SK-N-SH (cell line): ENCODE results near the gene BEST3. TPM values are rescaled to one million over a fixed set of nuclear protein-coding genes. Genes with fewer than 3 reads are reported as not detected.

ENCODE experiments used
- CTCF ChIA-PET: fragments of 300-600, 350-600 bp; formaldehyde crosslinking; extraction: SDS; loops from one replicate; lab custom pipeline; 2021; lab: Yijun Ruan, JAX
- POLR2A ChIA-PET: fragments of 350-600 bp; sonication (Branson Sonifier 250); formaldehyde crosslinking; extraction: SDS; loops from one replicate; lab custom pipeline; 2020; ENCODE audit warnings: antibody characterized with exemption, inconsistent platforms; lab: Yijun Ruan, JAX
- DNase-seq: peaks from one replicate; pipeline ENCODE4 v3.0.0; 2012
- H2AFZ ChIP-seq: fragments of 200-600 bp; sonication (generic); 2 replicates; pipeline ENCODE4 v1.8.1; 2016; ENCODE audit warnings: antibody characterized with exemption, mild to moderate bottlenecking, low read depth
- H3F3A ChIP-seq: fragments of 200-600 bp; sonication (generic); replicated peaks from 2 replicates; pipeline ENCODE3; 2016; ENCODE audit warnings: antibody characterized with exemption, mild to moderate bottlenecking; ENCODE audit not compliant: insufficient read depth
- H3K27ac ChIP-seq, 2 experiments: fragments of 200-500 bp in 1 of 2; fragments of 200-600 bp in 1 of 2; sonication (Bioruptor generic) in 1 of 2; sonication (generic), shearing (Covaris generic) in 1 of 2; 2 replicates each; pipeline versions ENCODE4 v1.5.1 to v1.6.1; 2014 to 2016; ENCODE audit warnings: low read depth in 2 of 2, inconsistent platforms in 1 of 2, low read length in 1 of 2, mild to moderate bottlenecking in 1 of 2, mixed read lengths in 1 of 2
- H3K27me3 ChIP-seq: fragments of 200-600 bp; sonication (generic), shearing (Covaris generic); 2 replicates; pipeline ENCODE4 v1.6.1; 2016; ENCODE audit warnings: mixed run types; ENCODE audit not compliant: insufficient read depth
- H3K36me3 ChIP-seq, 2 experiments: fragments of 200-500 bp in 1 of 2; fragments of 200-600 bp in 1 of 2; sonication (Bioruptor generic) in 1 of 2; sonication (generic) in 1 of 2; replicated peaks in 1 of 2; 2 replicates each; pipeline versions ENCODE3 to v1.5.1; 2014 to 2016; ENCODE audit warnings: low read length in 1 of 2, mild to moderate bottlenecking in 1 of 2; ENCODE audit not compliant: insufficient read depth in 2 of 2, control insufficient read depth in 1 of 2
- H3K4me1 ChIP-seq, 2 experiments: fragments of 200-500 bp in 1 of 2; fragments of 200-600 bp in 1 of 2; sonication (Bioruptor generic) in 1 of 2; sonication (generic), shearing (Covaris generic) in 1 of 2; 2 replicates each; pipeline versions ENCODE4 v1.5.1 to v1.6.1; 2014 to 2016; ENCODE audit warnings: low read depth in 1 of 2, low read length in 1 of 2, mixed run types in 1 of 2; ENCODE audit not compliant: insufficient read depth in 2 of 2, control insufficient read depth in 1 of 2
- H3K4me2 ChIP-seq: fragments of 200-600 bp; sonication (generic), shearing (Covaris generic); 2 replicates; pipeline ENCODE4 v1.6.1; 2017; ENCODE audit warnings: mixed run types
- H3K4me3 ChIP-seq, 2 experiments: fragments of 200-500 bp in 1 of 2; fragments of 200-600 bp in 1 of 2; sonication (Bioruptor generic) in 1 of 2; sonication (generic), shearing (Covaris generic) in 1 of 2; 2 replicates each; pipeline versions ENCODE4 v1.5.1 to v1.8.1; 2014 to 2016; ENCODE audit warnings: low read depth in 2 of 2, inconsistent platforms in 1 of 2, low read length in 1 of 2, mild to moderate bottlenecking in 1 of 2, mixed read lengths in 1 of 2, moderate library complexity in 1 of 2
- H3K79me2 ChIP-seq: fragments of 200-600 bp; sonication (generic); 2 replicates; pipeline ENCODE4 v1.8.1; 2017; ENCODE audit warnings: mild to moderate bottlenecking; ENCODE audit not compliant: insufficient read depth
- H3K9ac ChIP-seq: fragments of 200-600 bp; sonication (generic); 2 replicates; pipeline ENCODE4 v1.6.1; 2017; ENCODE audit warnings: mixed run types
- H3K9me2 ChIP-seq: fragments of 200-600 bp; sonication (generic); 2 replicates; pipeline ENCODE4 v1.6.1; 2017; ENCODE audit warnings: mixed run types
- H3K9me3 ChIP-seq: fragments of 200-600 bp; sonication (generic); 2 replicates; pipeline ENCODE4 v1.6.1; 2017; ENCODE audit warnings: mixed run types, mild to moderate bottlenecking, moderate library complexity
- H4K20me1 ChIP-seq: fragments of 200-600 bp; sonication (generic); 2 replicates; pipeline ENCODE4 v1.6.1; 2017; ENCODE audit warnings: mild to moderate bottlenecking, mixed run types; ENCODE audit not compliant: insufficient read depth
- CHD2 ChIP-seq: fragments of 150-350 bp; IDR thresholded peaks from 2 replicates; pipeline ENCODE4 v1.6.1; 2018; ENCODE audit warnings: low read length; ENCODE audit not compliant: partially characterized antibody
- EZH2phosphoT487 ChIP-seq: fragments of 200-600 bp; sonication (generic); IDR thresholded peaks from 2 replicates; pipeline ENCODE4 v1.6.1; 2017; ENCODE audit warnings: low read depth, mixed run types, mild to moderate bottlenecking, antibody characterized with exemption, moderate library complexity, borderline replicate concordance
- FOXJ3 ChIP-seq: sonication (generic); formaldehyde crosslinking; IDR thresholded peaks from 2 replicates; pipeline ENCODE4 v1.5.1; 2020; ENCODE audit warnings: mild to moderate bottlenecking, missing genetic modification reagents
- FOXM1 ChIP-seq: IDR thresholded peaks from 2 replicates; pipeline ENCODE4 v1.4.0; 2012; ENCODE audit warnings: low read depth, mild to moderate bottlenecking
- NFIC ChIP-seq: IDR thresholded peaks from 2 replicates; pipeline ENCODE4 v1.4.0; 2012; ENCODE audit warnings: borderline replicate concordance
- NRF1 ChIP-seq: IDR thresholded peaks from 2 replicates; pipeline ENCODE4 v1.6.1; 2012; ENCODE audit warnings: low read depth, mild to moderate bottlenecking, low read length
- RFX5 ChIP-seq: IDR thresholded peaks from 2 replicates; pipeline ENCODE4 v1.6.1; 2012; ENCODE audit warnings: mild to moderate bottlenecking, improper control_type of control experiment, low read length
- SIN3A ChIP-seq: IDR thresholded peaks from 2 replicates; pipeline ENCODE4 v1.6.1; 2012; ENCODE audit warnings: low read depth, mild to moderate bottlenecking, low read length, moderate library complexity, borderline replicate concordance
- SMC3 ChIP-seq: IDR thresholded peaks from 2 replicates; pipeline ENCODE4 v1.6.1; 2012; ENCODE audit warnings: low read depth, low read length, improper control_type of control experiment
- TAF1 ChIP-seq: IDR thresholded peaks from 2 replicates; pipeline ENCODE4 v1.6.1; 2012; ENCODE audit warnings: low read depth, mild to moderate bottlenecking, low read length, moderate library complexity, borderline replicate concordance
- YY1 ChIP-seq: IDR thresholded peaks from 2 replicates; pipeline ENCODE4 v1.4.0; 2012; ENCODE audit warnings: low read depth, mild to moderate bottlenecking
- WGBS: methylation state at CpG from one replicate; pipeline ENCODE4 v1.1.6; 2017; ENCODE audit warnings: low lambda C conversion rate; 5-methylcytosine and 5-hydroxymethylcytosine counted together
- polyA plus RNA-seq, 3 experiments: library from polyadenylated mRNA; depleted of rRNA; stranded (reverse); fragments of >200 nt; gene quantifications; 2 replicates each; pipeline ENCODE4 v1.2.3, GENCODE V29; 2012
- TF ChIP-seq, protein P1 (sequence below): IDR thresholded peaks from 2 replicates; pipeline ENCODE4 v1.4.0; 2012; ENCODE audit warnings: low read depth, borderline replicate concordance
- TF ChIP-seq, protein P2 (sequence below): fragments of 200-600 bp; sonication (generic); IDR thresholded peaks from 2 replicates; pipeline ENCODE4 v1.6.1; 2017; ENCODE audit warnings: antibody characterized with exemption, mild to moderate bottlenecking, moderate library complexity
- TF ChIP-seq, protein P3 (sequence below): fragments of 150-350 bp; IDR thresholded peaks from 2 replicates; pipeline ENCODE4 v1.6.1; 2017; ENCODE audit warnings: antibody characterized with exemption, low read length, low read depth, borderline replicate concordance
- TF ChIP-seq, protein P4 (sequence below): IDR thresholded peaks from 2 replicates; pipeline ENCODE4 v1.4.0; 2012; ENCODE audit warnings: low read depth, borderline replicate concordance

BEST3 gene
- polyA plus RNA-seq, 1 of the 3 experiments (the other 2 are of a cell fraction) = 0.48 TPM

DNA sequence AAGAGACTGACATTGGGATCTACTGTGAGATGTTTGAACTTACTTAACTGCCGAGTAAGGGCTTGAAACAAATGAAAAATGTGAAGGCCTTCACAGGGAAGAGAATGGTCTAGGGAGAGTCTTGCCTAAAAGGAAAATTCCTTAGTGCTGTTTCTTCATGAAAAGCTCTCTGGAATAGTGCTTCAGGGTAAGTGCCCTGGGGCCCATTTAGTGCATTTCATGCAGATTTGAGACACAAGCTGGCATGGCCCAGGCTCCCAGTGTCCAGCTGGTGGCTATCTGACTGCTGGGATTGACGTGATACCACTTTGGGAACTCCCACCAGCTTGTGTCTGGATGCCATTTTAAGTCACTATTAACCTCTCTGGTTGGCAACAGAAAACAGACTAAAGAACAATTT lies 26.9 kb downstream of the BEST3 start (continued):
- TF ChIP-seq, protein P1, sequence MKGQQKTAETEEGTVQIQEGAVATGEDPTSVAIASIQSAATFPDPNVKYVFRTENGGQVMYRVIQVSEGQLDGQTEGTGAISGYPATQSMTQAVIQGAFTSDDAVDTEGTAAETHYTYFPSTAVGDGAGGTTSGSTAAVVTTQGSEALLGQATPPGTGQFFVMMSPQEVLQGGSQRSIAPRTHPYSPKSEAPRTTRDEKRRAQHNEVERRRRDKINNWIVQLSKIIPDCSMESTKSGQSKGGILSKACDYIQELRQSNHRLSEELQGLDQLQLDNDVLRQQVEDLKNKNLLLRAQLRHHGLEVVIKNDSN = no peak
- TF ChIP-seq NFIC = no peak
- no peak for TF ChIP-seq SIN3A
- TF ChIP-seq CHD2 = no peak
- no peak for TF ChIP-seq FOXJ3 (CRISPR knock-in tag)
- no peak for TF ChIP-seq EZH2phosphoT487
- TF ChIP-seq YY1 = no peak
- TF ChIP-seq TAF1 = no peak
- TF ChIP-seq, protein P2, sequence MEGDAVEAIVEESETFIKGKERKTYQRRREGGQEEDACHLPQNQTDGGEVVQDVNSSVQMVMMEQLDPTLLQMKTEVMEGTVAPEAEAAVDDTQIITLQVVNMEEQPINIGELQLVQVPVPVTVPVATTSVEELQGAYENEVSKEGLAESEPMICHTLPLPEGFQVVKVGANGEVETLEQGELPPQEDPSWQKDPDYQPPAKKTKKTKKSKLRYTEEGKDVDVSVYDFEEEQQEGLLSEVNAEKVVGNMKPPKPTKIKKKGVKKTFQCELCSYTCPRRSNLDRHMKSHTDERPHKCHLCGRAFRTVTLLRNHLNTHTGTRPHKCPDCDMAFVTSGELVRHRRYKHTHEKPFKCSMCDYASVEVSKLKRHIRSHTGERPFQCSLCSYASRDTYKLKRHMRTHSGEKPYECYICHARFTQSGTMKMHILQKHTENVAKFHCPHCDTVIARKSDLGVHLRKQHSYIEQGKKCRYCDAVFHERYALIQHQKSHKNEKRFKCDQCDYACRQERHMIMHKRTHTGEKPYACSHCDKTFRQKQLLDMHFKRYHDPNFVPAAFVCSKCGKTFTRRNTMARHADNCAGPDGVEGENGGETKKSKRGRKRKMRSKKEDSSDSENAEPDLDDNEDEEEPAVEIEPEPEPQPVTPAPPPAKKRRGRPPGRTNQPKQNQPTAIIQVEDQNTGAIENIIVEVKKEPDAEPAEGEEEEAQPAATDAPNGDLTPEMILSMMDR = no peak

DNA sequence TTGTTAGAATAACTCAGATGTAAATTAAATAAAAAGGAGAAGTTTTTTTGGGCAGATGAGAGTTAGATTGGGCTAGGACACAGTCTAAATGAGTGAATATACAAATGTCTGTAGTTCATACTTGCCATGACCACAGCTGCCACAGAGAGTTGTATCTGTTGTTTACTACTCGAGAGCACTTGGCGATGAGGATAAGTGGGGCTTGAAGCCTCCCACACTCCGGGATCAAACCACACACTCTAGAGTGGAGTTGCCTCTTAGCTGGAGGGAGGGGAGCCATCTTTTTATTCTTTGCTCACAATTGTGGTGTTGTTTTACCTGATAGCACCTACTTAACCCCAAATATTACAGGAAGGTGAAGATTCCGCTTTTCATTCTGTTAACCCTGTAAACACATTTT lies 27.5 kb downstream of the BEST3 start:
- Histone ChIP-seq H3K4me2 (no peak overlapping the region), H3K9ac (no peak overlapping the region), H3K79me2 (no peaks in the 10 kb centered on the region), H3K27ac (no peak overlapping the region), H3K36me3 (no peaks in the 10 kb centered on the region), H4K20me1 (no peaks in the 10 kb centered on the region), H3K9me3 (no peaks in the 10 kb centered on the region), H3K9me2 (no peaks in the 10 kb centered on the region), H3F3A (no peaks in the 10 kb centered on the region), H3K27me3 (no peaks in the 10 kb centered on the region), H3K4me3 (no peak overlapping the region), H3K4me1 (no peaks in the 10 kb centered on the region), H2AFZ (no peak overlapping the region)
- TF ChIP-seq RFX5 (no peak), NFIC (no peak), FOXM1 (no peak), SIN3A (no peak), NRF1 (no peak), SMC3 (no peak)
- TF ChIP-seq, protein P3, sequence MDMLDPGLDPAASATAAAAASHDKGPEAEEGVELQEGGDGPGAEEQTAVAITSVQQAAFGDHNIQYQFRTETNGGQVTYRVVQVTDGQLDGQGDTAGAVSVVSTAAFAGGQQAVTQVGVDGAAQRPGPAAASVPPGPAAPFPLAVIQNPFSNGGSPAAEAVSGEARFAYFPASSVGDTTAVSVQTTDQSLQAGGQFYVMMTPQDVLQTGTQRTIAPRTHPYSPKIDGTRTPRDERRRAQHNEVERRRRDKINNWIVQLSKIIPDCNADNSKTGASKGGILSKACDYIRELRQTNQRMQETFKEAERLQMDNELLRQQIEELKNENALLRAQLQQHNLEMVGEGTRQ = no peak
- TF ChIP-seq, protein P4, sequence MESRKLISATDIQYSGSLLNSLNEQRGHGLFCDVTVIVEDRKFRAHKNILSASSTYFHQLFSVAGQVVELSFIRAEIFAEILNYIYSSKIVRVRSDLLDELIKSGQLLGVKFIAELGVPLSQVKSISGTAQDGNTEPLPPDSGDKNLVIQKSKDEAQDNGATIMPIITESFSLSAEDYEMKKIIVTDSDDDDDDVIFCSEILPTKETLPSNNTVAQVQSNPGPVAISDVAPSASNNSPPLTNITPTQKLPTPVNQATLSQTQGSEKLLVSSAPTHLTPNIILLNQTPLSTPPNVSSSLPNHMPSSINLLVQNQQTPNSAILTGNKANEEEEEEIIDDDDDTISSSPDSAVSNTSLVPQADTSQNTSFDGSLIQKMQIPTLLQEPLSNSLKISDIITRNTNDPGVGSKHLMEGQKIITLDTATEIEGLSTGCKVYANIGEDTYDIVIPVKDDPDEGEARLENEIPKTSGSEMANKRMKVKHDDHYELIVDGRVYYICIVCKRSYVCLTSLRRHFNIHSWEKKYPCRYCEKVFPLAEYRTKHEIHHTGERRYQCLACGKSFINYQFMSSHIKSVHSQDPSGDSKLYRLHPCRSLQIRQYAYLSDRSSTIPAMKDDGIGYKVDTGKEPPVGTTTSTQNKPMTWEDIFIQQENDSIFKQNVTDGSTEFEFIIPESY = no peak
- TF ChIP-seq, protein P1 = no peak
- WGBS = 83% methylated on average over 4 of the region's 4 CpGs
- no peak for DNase-seq
- CTCF ChIA-PET = interaction anchor here (0.7 kb wide), 1 partner anchor 1986 kb away, joined by 3 read pairs; no protein-coding TSS in a partner anchor
- POLR2A ChIA-PET = no interaction called here
